NCI-H446 (cell line): ENCODE measurements around the gene CUEDC2.

Source experiments
- DNase-seq, 2 experiments: peaks; one replicate each; lab custom pipeline; 2025; lab: John Stamatoyannopoulos, UW

CUEDC2 gene

GRCh38 chr10:102424916-102425315, 7.5 kb downstream of the CUEDC2 start:
- no peak for DNase-seq

- no peak for DNase-seq
Observed at GRCh38 chr10:102424145-102424544, 8.2 kb downstream of the CUEDC2 start.

GRCh38 chr10:102423372-102423968, 8.9 kb downstream of the CUEDC2 start:
- DNase-seq, result no peak

GRCh38 chr10:102422545-102423129, 9.7 kb downstream of the CUEDC2 start:
- no peak for DNase-seq

GRCh38 chr10:102421757-102422512, 10.4 kb downstream of the CUEDC2 start:
- DNase-seq, result no peak

GRCh38 chr10:102421507-102421756, 10.9 kb downstream of the CUEDC2 start:
- no peak for DNase-seq

GRCh38 chr10:102420714-102421506, 11.5 kb downstream of the CUEDC2 start, which contains the start of gene FBXL15:
Gene FBXL15, plus strand, starts transcription at chr10:102420836. Its CDS starts 294 bp downstream, at chr10:102421130.
- DNase-seq, result peak; percentile 77 to 95

- no peak for DNase-seq
Observed at GRCh38 chr10:102420181-102420713, 12.1 kb downstream of the CUEDC2 start.

- DNase-seq, result peak; percentile 46 to 70
Observed at GRCh38 chr10:102419269-102420180, 12.8 kb downstream of the CUEDC2 start.

- DNase-seq, result peak; percentile 58 to 70
Observed at GRCh38 chr10:102418622-102419268, 13.6 kb downstream of the CUEDC2 start, which contains the start of gene PSD. Gene PSD, minus strand, starts transcription at chr10:102418785. Its CDS starts 1,747 bp downstream, at chr10:102417038.

- no peak for DNase-seq
Observed at GRCh38 chr10:102416695-102417094, 15.7 kb downstream of the CUEDC2 start.

- no peak for DNase-seq
Observed at GRCh38 chr10:102416283-102416682, 16.1 kb downstream of the CUEDC2 start.

- no peak for DNase-seq
Observed at GRCh38 chr10:102414749-102415148, 17.6 kb downstream of the CUEDC2 start.

- DNase-seq, result no peak
Observed at GRCh38 chr10:102413806-102414561, 18.4 kb downstream of the CUEDC2 start.

GRCh38 chr10:102413053-102413705, 19.2 kb downstream of the CUEDC2 start:
- DNase-seq, result no peak

- DNase-seq, result no peak
Observed at GRCh38 chr10:102412293-102412692, 20.1 kb downstream of the CUEDC2 start.

- no peak for DNase-seq
Observed at GRCh38 chr10:102411341-102412255, 20.8 kb downstream of the CUEDC2 start.

GRCh38 chr10:102410429-102411073, 21.8 kb downstream of the CUEDC2 start:
- DNase-seq, result no peak
